Hepatocyte (in vitro differentiated cells): ENCODE data around the gene LMTK2. TPM values are rescaled to one million over a fixed set of nuclear protein-coding genes. Genes with fewer than 3 reads are reported as not detected.

Source experiments
- DNase-seq: peaks from one replicate; pipeline ENCODE4 v3.0.0-alpha.2; 2016; ENCODE audit warnings: low spot score
- H2AFZ ChIP-seq: fragments of 200-600 bp; sonication (generic); 2 replicates; pipeline ENCODE4 v1.6.0; 2016; ENCODE audit warnings: antibody characterized with exemption, mild to moderate bottlenecking
- H3K27ac ChIP-seq: fragments of 200-600 bp; sonication (generic); 2 replicates; pipeline ENCODE4 v1.5.1; 2016; ENCODE audit warnings: mild to moderate bottlenecking
- H3K27me3 ChIP-seq: fragments of 200-600 bp; sonication (generic); 2 replicates; pipeline ENCODE4 v1.6.1; 2016
- H3K36me3 ChIP-seq: fragments of 200-600 bp; sonication (generic); replicated peaks from 2 replicates; pipeline ENCODE4 v1.5.1; 2016; ENCODE audit warnings: low read depth; ENCODE audit not compliant: insufficient read depth
- H3K4me1 ChIP-seq: fragments of 200-600 bp; sonication (generic); 2 replicates; pipeline ENCODE4 v1.5.1; 2016; ENCODE audit warnings: mild to moderate bottlenecking, moderate library complexity; ENCODE audit not compliant: insufficient read depth
- H3K4me2 ChIP-seq: fragments of 200-600 bp; sonication (generic); 2 replicates; pipeline ENCODE4 v1.6.0; 2016
- H3K4me3 ChIP-seq: fragments of 200-600 bp; sonication (generic); 2 replicates; pipeline ENCODE4 v1.5.1; 2016; ENCODE audit warnings: mild to moderate bottlenecking
- H3K79me2 ChIP-seq: fragments of 200-600 bp; sonication (generic); 2 replicates; pipeline ENCODE4 v1.6.0; 2017; ENCODE audit warnings: mild to moderate bottlenecking
- H3K9me2 ChIP-seq: fragments of 200-600 bp; sonication (generic); replicated peaks from 2 replicates; pipeline ENCODE4 v1.6.0; 2017; ENCODE audit warnings: mild to moderate bottlenecking; ENCODE audit not compliant: insufficient read depth
- H3K9me3 ChIP-seq: fragments of 200-600 bp; sonication (generic); 2 replicates; pipeline ENCODE4 v1.5.1; 2016; ENCODE audit warnings: low read depth, mild to moderate bottlenecking
- H4K20me1 ChIP-seq: fragments of 200-600 bp; sonication (generic); 2 replicates; pipeline ENCODE4 v1.6.0; 2016; ENCODE audit warnings: mild to moderate bottlenecking; ENCODE audit not compliant: insufficient read depth, poor library complexity, severe bottlenecking
- CTCF ChIP-seq: fragments of 200-600 bp; sonication (generic); IDR thresholded peaks from 2 replicates; pipeline ENCODE4 v1.5.1; 2016; ENCODE audit warnings: antibody characterized with exemption, mild to moderate bottlenecking; ENCODE audit not compliant: poor library complexity
- EZH2 ChIP-seq: fragments of 200-600 bp; sonication (generic); IDR thresholded peaks from 2 replicates; pipeline ENCODE4 v1.6.1; 2016; ENCODE audit warnings: antibody characterized with exemption, mild to moderate bottlenecking, borderline replicate concordance
- EZH2phosphoT487 ChIP-seq: fragments of 200-600 bp; sonication (generic); IDR thresholded peaks from one replicate; pipeline ENCODE4 v1.6.1; 2018; ENCODE audit warnings: antibody characterized with exemption, mild to moderate bottlenecking, low read depth, moderate library complexity; ENCODE audit not compliant: unreplicated experiment, severe bottlenecking
- WGBS: methylation state at CpG from one replicate; pipeline ENCODE4 v1.1.6; 2016; ENCODE audit warnings: low lambda C conversion rate; ENCODE audit errors: missing lambda C conversion rate; 5-methylcytosine and 5-hydroxymethylcytosine counted together
- polyA plus RNA-seq: library from polyadenylated mRNA; unstranded; fragments of >200 nt; fragmentation: Nextera tagmentation; extraction: Ambion mirVana; gene quantifications from 2 replicates; pipeline ENCODE4 v1.2.1, GENCODE V29; 2016
- total RNA-seq: library from RNA; depleted of rRNA; stranded (reverse); fragments of >200 nt; gene quantifications from 2 replicates; pipeline ENCODE4 v1.2.3, GENCODE V29; 2014

The LMTK2 gene
- total and polyA plus RNA-seq, 2 experiments from 2014 or later: 5.0 to 13.1 TPM

GRCh38 chr7:98242934-98243333 lies 136.3 kb downstream of the LMTK2 start:
- no peaks in the 10 kb centered on the region for H3K9me2 ChIP-seq
- no peak for TF ChIP-seq CTCF
- TF ChIP-seq EZH2: no peak
- TF ChIP-seq EZH2phosphoT487: no peak
- H3K4me1 ChIP-seq: no peaks in the 10 kb centered on the region
- no peak overlapping the region for H2AFZ ChIP-seq
- no peaks in the 10 kb centered on the region for H3K79me2 ChIP-seq
- H3K27ac ChIP-seq: no peak overlapping the region
- H3K9me3 ChIP-seq: no peaks in the 10 kb centered on the region
- no peak for DNase-seq
- no peaks in the 10 kb centered on the region for H4K20me1 ChIP-seq
- H3K4me3 ChIP-seq: no peak overlapping the region
- H3K27me3 ChIP-seq: no peaks in the 10 kb centered on the region
- no peaks in the 10 kb centered on the region for H3K36me3 ChIP-seq
- WGBS: 96% methylated on average over 4 of the region's 4 CpGs
- H3K4me2 ChIP-seq: no peak overlapping the region

- no peaks in the 10 kb centered on the region for H4K20me1 ChIP-seq
- no peak overlapping the region for H3K4me2 ChIP-seq
- H3K9me2 ChIP-seq: no peaks in the 10 kb centered on the region
- no peak for DNase-seq
- H3K27ac ChIP-seq: no peak overlapping the region
- TF ChIP-seq CTCF: no peak
- TF ChIP-seq EZH2: no peak
- TF ChIP-seq EZH2phosphoT487: no peak
- no peaks in the 10 kb centered on the region for H3K4me1 ChIP-seq
- no peaks in the 10 kb centered on the region for H3K36me3 ChIP-seq
- H2AFZ ChIP-seq: no peak overlapping the region
- no peaks in the 10 kb centered on the region for H3K9me3 ChIP-seq
- WGBS: 98% methylated on average over 14 of the region's 14 CpGs
- H3K79me2 ChIP-seq: peaks cover 5% of the 10 kb centered on the region
- H3K27me3 ChIP-seq: no peaks in the 10 kb centered on the region
- H3K4me3 ChIP-seq: no peak overlapping the region
Measured at GRCh38 chr7:98244871-98245270, 138.2 kb downstream of the LMTK2 start.

GRCh38 chr7:98248156-98248555 lies 141.5 kb downstream of the LMTK2 start:
- no peak overlapping the region for H3K27ac ChIP-seq

More at GRCh38 chr7:98248156-98248555, 141.5 kb downstream of the LMTK2 start:
- Histone ChIP-seq H3K27me3 (no peaks in the 10 kb centered on the region), H4K20me1 (no peaks in the 10 kb centered on the region), H3K4me1 (peaks cover 13% of the 10 kb centered on the region), H3K36me3 (no peaks in the 10 kb centered on the region), H3K4me3 (no peak overlapping the region), H2AFZ (no peak overlapping the region), H3K9me3 (no peaks in the 10 kb centered on the region), H3K79me2 (peaks cover 21% of the 10 kb centered on the region), H3K4me2 (no peak overlapping the region), H3K9me2 (no peaks in the 10 kb centered on the region)
- 96% methylated on average over 11 of the region's 12 CpGs for WGBS
- TF ChIP-seq CTCF: no peak
- TF ChIP-seq EZH2: no peak
- TF ChIP-seq EZH2phosphoT487: no peak
- no peak for DNase-seq
